Measurements from ENCODE around the gene FBXL7.

DNA sequence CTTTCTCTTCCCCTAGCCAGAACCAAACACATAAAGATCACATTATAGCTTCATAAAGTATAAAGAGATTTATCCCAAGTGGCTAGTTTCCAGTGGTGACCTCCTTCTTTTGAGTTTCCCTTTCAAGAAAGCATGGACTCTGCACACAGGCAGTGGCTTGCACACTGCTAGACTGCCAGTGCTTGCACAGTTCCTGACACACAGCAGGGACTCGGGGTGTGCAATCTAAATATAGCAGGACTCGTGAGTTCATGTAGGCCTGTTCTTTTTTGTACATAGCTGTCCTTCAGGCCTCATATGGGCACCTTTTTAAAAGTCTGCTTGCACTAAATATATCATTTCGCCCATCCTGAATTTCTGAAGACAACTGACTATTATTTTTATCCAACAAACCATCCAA, 308.6 kb downstream of the FBXL7 start:
- TF ChIP-seq, protein P1, sequence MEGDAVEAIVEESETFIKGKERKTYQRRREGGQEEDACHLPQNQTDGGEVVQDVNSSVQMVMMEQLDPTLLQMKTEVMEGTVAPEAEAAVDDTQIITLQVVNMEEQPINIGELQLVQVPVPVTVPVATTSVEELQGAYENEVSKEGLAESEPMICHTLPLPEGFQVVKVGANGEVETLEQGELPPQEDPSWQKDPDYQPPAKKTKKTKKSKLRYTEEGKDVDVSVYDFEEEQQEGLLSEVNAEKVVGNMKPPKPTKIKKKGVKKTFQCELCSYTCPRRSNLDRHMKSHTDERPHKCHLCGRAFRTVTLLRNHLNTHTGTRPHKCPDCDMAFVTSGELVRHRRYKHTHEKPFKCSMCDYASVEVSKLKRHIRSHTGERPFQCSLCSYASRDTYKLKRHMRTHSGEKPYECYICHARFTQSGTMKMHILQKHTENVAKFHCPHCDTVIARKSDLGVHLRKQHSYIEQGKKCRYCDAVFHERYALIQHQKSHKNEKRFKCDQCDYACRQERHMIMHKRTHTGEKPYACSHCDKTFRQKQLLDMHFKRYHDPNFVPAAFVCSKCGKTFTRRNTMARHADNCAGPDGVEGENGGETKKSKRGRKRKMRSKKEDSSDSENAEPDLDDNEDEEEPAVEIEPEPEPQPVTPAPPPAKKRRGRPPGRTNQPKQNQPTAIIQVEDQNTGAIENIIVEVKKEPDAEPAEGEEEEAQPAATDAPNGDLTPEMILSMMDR (conservative IDR thresholded peaks at IDR 0.05; ENCODE audit: low read depth in 2 of 2) = no peak
- no peak for TF ChIP-seq EZH2phosphoT487 (IDR thresholded peaks at IDR 0.05; ENCODE audit: unreplicated experiment)
- TF ChIP-seq POLR2AphosphoS5 (IDR thresholded peaks at IDR 0.05; ENCODE audit: low read depth) = no peak
- TF ChIP-seq EZH2 (IDR thresholded peaks at IDR 0.05; ENCODE audit: low read depth, unreplicated experiment) = no peak
- no peak for TF ChIP-seq NANOG (IDR thresholded peaks at IDR 0.05; ENCODE audit: borderline replicate concordance)
- no peak for TF ChIP-seq ZNF331 (CRISPR knock-in tag; IDR thresholded peaks at IDR 0.05; ENCODE audit: low read depth)
- TF ChIP-seq JUNB (IDR thresholded peaks at IDR 0.05; ENCODE audit: unreplicated experiment) = no peak
- no peak for TF ChIP-seq CREB1 (CRISPR knock-in tag; IDR thresholded peaks at IDR 0.05; ENCODE audit: low read depth)
- TF ChIP-seq, protein P2, sequence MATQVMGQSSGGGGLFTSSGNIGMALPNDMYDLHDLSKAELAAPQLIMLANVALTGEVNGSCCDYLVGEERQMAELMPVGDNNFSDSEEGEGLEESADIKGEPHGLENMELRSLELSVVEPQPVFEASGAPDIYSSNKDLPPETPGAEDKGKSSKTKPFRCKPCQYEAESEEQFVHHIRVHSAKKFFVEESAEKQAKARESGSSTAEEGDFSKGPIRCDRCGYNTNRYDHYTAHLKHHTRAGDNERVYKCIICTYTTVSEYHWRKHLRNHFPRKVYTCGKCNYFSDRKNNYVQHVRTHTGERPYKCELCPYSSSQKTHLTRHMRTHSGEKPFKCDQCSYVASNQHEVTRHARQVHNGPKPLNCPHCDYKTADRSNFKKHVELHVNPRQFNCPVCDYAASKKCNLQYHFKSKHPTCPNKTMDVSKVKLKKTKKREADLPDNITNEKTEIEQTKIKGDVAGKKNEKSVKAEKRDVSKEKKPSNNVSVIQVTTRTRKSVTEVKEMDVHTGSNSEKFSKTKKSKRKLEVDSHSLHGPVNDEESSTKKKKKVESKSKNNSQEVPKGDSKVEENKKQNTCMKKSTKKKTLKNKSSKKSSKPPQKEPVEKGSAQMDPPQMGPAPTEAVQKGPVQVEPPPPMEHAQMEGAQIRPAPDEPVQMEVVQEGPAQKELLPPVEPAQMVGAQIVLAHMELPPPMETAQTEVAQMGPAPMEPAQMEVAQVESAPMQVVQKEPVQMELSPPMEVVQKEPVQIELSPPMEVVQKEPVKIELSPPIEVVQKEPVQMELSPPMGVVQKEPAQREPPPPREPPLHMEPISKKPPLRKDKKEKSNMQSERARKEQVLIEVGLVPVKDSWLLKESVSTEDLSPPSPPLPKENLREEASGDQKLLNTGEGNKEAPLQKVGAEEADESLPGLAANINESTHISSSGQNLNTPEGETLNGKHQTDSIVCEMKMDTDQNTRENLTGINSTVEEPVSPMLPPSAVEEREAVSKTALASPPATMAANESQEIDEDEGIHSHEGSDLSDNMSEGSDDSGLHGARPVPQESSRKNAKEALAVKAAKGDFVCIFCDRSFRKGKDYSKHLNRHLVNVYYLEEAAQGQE (IDR thresholded peaks at IDR 0.05; ENCODE audit: unreplicated experiment) = no peak
- no peak for TF ChIP-seq STAT1 (IDR thresholded peaks at IDR 0.05; ENCODE audit: unreplicated experiment)
- TF ChIP-seq, protein P3, sequence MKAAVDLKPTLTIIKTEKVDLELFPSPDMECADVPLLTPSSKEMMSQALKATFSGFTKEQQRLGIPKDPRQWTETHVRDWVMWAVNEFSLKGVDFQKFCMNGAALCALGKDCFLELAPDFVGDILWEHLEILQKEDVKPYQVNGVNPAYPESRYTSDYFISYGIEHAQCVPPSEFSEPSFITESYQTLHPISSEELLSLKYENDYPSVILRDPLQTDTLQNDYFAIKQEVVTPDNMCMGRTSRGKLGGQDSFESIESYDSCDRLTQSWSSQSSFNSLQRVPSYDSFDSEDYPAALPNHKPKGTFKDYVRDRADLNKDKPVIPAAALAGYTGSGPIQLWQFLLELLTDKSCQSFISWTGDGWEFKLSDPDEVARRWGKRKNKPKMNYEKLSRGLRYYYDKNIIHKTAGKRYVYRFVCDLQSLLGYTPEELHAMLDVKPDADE (IDR thresholded peaks at IDR 0.05) = no peak
- TF ChIP-seq ZNF114 (CRISPR knock-in tag; IDR thresholded peaks at IDR 0.05) = no peak
